Stomach (tissue), 9 donors: Measurements from ENCODE around the gene DYNC1H1. TPM values are rescaled to one million over a fixed set of nuclear protein-coding genes. Genes with fewer than 3 reads are reported as not detected.
A peak's percentile ranks its signal among the peaks of the same experiment; 100 is the strongest.

ENCODE experiments used
- DNase-seq, 2 donors: peaks; one replicate each; pipeline versions ENCODE4 v3.0.0 to v3.0.0-alpha.2; 2013 to 2019
- H3K27ac ChIP-seq, 5 donors: fragments of 200-600 bp in 4 of 5; sonication (generic) in 4 of 5; one replicate each; pipeline ENCODE4 v1.5.1; 2013 to 2019; ENCODE audit warnings: mild to moderate bottlenecking in 1 of 5, moderate library complexity in 1 of 5
- H3K27me3 ChIP-seq, 3 donors: fragments of 200-600 bp; sonication (generic); one replicate each; pipeline ENCODE4 v1.5.1; 2017 to 2019; ENCODE audit warnings: mixed run types in 1 of 3
- H3K36me3 ChIP-seq, 4 donors: fragments of 200-600 bp; sonication (generic); 1 replicate in 3 of 4; 2 replicates in 1 of 4; pipeline ENCODE4 v1.5.1; 2016 to 2019
- H3K4me1 ChIP-seq, 4 donors: fragments of 200-600 bp; sonication (generic); one replicate each; pipeline ENCODE4 v1.5.1; 2016 to 2019
- H3K4me3 ChIP-seq, 4 donors: fragments of 200-600 bp; sonication (generic) in 3 of 4; one replicate each; pipeline ENCODE4 v1.5.1; 2016 to 2019; ENCODE audit warnings: mild to moderate bottlenecking in 1 of 4
- H3K9me3 ChIP-seq, 4 donors: fragments of 200-600 bp; sonication (generic); one replicate each; pipeline ENCODE4 v1.5.1; 2016 to 2019
- EP300 ChIP-seq: sonication (generic); formaldehyde crosslinking; IDR thresholded peaks from one replicate; pipeline ENCODE4 v1.6.1; 2017; ENCODE audit warnings: antibody characterized with exemption
- POLR2A ChIP-seq, 4 donors: fragments of 450-650 bp; IDR thresholded peaks; one replicate each; pipeline ENCODE4 v1.6.1; 2016; ENCODE audit warnings: antibody characterized with exemption in 4 of 4, control low read depth in 2 of 4, mild to moderate bottlenecking in 1 of 4, moderate library complexity in 1 of 4
- POLR2AphosphoS5 ChIP-seq, 3 donors: sonication (generic); formaldehyde crosslinking; IDR thresholded peaks; one replicate each; pipeline ENCODE4 v1.6.1; 2016; ENCODE audit warnings: antibody characterized with exemption in 3 of 3
- WGBS, 5 donors: extraction: QIAGEN DNeasy Blood & Tissue Kit in 3 of 5; methylation state at CpG; one replicate each; pipeline versions ENCODE4 v1.1.5 to v1.1.7; 2013 to 2018; 5-methylcytosine and 5-hydroxymethylcytosine counted together
- intact Hi-C: fragments of 100-400 bp; cut with DNase I; formaldehyde crosslinking; loops from one replicate; pipeline ENCODE4 v1.15.1; 2023; ENCODE audit warnings: low total_unique reads
- polyA plus RNA-seq, 3 donors: library from polyadenylated mRNA; stranded (reverse); fragments of 200-250 nt; gene quantifications; one replicate each; pipeline ENCODE4 v1.2.3, GENCODE V29; 2013
- total RNA-seq, 5 donors: library from RNA; depleted of rRNA; stranded (reverse); fragments of >200 nt; gene quantifications; one replicate each; pipeline versions ENCODE4 v1.1.0 to v1.2.3, GENCODE V29; 2014 to 2016
- TF ChIP-seq, protein P1 (sequence below), 7 experiments: fragments of 450-650 bp in 4 of 7; fragments of 200-600 bp in 3 of 7; sonication (generic) in 3 of 7; IDR thresholded peaks; one replicate each; pipeline ENCODE4 v1.5.1; 2016 to 2019; ENCODE audit warnings: antibody characterized with exemption in 7 of 7, control low read depth in 2 of 7, mild to moderate bottlenecking in 1 of 7
- donor health status: healthy with polysubstance abuse.
- donor health status: Bipolar disorder and iron deficiency.
- donor health status: healthy.

Gene DYNC1H1
- total and polyA plus RNA-seq, 8 donors: 52.9 to 651 (median 332) TPM

- Histone ChIP-seq H3K27ac (no peak overlapping the region), H3K4me1 (peaks cover 23 to 53% (median 35%) of the 10 kb centered on the region in 4 donors), H3K9me3 (no peaks in the 10 kb centered on the region), H3K36me3 (peaks cover 0 to 6% (median 0%) of the 10 kb centered on the region in 4 donors), H3K27me3 (no peaks in the 10 kb centered on the region), H3K4me3 (no peak overlapping the region)
- 24 to 46% (median 31%) methylated on average over 12 to 19 of the region's 19 CpGs for WGBS, 5 donors
- peak; percentile 82 to 95 for DNase-seq
- no peak for TF ChIP-seq POLR2A (IDR thresholded peaks at IDR 0.05)
- TF ChIP-seq EP300: no peak
- TF ChIP-seq POLR2AphosphoS5 (IDR thresholded peaks at IDR 0.05): peak in 1 of 3 donors; percentile 60
- TF ChIP-seq, protein P1, sequence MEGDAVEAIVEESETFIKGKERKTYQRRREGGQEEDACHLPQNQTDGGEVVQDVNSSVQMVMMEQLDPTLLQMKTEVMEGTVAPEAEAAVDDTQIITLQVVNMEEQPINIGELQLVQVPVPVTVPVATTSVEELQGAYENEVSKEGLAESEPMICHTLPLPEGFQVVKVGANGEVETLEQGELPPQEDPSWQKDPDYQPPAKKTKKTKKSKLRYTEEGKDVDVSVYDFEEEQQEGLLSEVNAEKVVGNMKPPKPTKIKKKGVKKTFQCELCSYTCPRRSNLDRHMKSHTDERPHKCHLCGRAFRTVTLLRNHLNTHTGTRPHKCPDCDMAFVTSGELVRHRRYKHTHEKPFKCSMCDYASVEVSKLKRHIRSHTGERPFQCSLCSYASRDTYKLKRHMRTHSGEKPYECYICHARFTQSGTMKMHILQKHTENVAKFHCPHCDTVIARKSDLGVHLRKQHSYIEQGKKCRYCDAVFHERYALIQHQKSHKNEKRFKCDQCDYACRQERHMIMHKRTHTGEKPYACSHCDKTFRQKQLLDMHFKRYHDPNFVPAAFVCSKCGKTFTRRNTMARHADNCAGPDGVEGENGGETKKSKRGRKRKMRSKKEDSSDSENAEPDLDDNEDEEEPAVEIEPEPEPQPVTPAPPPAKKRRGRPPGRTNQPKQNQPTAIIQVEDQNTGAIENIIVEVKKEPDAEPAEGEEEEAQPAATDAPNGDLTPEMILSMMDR (IDR thresholded peaks at IDR 0.05): peak in 5 of 7 experiments; percentile 75 to 86 (median 85)
- intact Hi-C loops: no loop called here
Measured at GRCh38 chr14:101961011-101961721, 3.2 kb upstream of the DYNC1H1 start.

- no peak for DNase-seq
- intact Hi-C loops: no loop called here
Measured at GRCh38 chr14:101961746-101962502, 2.4 kb upstream of the DYNC1H1 start.

DNA sequence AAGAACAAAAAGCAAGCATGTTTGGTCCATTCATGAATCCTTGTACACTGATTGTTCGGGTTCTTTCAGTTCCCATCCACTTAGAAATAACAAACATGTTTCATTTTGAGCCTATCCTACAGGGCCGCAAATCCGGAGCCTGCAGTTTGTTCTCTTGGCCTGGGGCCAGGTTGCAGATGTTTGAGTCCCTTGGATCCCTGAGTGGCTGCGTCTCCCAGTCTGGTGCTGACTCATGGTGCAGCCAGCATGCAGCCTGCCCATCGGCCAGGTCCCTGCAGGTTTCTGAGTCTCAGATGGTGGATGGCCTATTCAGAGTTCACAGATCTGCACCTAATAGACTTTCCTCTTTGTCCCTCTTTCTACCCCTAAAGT, 1.9 kb upstream of the DYNC1H1 start:
- H3K4me3 ChIP-seq: no peak overlapping the region
- no peaks in the 10 kb centered on the region for H3K9me3 ChIP-seq
- H3K4me1 ChIP-seq: peaks cover 28 to 66% (median 46%) of the 10 kb centered on the region in 4 donors
- no peaks in the 10 kb centered on the region for H3K36me3 ChIP-seq
- DNase-seq: peak; percentile 74 to 84
- H3K27me3 ChIP-seq: no peaks in the 10 kb centered on the region
- H3K27ac ChIP-seq: peak overlapping the region in 4 of 5 donors; percentile 50 to 97 (median 82)
- TF ChIP-seq POLR2AphosphoS5 (IDR thresholded peaks at IDR 0.05) (no peak), EP300 (no peak), POLR2A (IDR thresholded peaks at IDR 0.05) (no peak)
- TF ChIP-seq, protein P1 (IDR thresholded peaks at IDR 0.05): no peak
- intact Hi-C loops: no loop called here
- 24 to 45% (median 37%) methylated on average over 5 of the region's 5 CpGs for WGBS, 5 donors

More at GRCh38 chr14:101961746-101962502, 2.4 kb upstream of the DYNC1H1 start:
- Histone ChIP-seq H3K27me3 (no peaks in the 10 kb centered on the region), H3K4me1 (peaks cover 27 to 60% (median 42%) of the 10 kb centered on the region in 4 donors), H3K36me3 (no peaks in the 10 kb centered on the region), H3K9me3 (no peaks in the 10 kb centered on the region), H3K4me3 (no peak overlapping the region), H3K27ac (peak overlapping the region in 4 of 5 donors; percentile 50 to 97 (median 82))
- 73 to 81% (median 79%) methylated on average over 9 of the region's 9 CpGs for WGBS, 5 donors
- TF ChIP-seq EP300 (no peak), POLR2AphosphoS5 (IDR thresholded peaks at IDR 0.05) (no peak), POLR2A (IDR thresholded peaks at IDR 0.05) (no peak)
- TF ChIP-seq, protein P1 (IDR thresholded peaks at IDR 0.05): no peak

- peak overlapping the region in 3 of 5 donors; percentile 50 to 97 (median 96) for H3K27ac ChIP-seq
Measured at GRCh38 chr14:101963052-101963451, 1.3 kb upstream of the DYNC1H1 start.

More at GRCh38 chr14:101963052-101963451, 1.3 kb upstream of the DYNC1H1 start:
- Histone ChIP-seq H3K4me1 (peaks cover 34 to 72% (median 51%) of the 10 kb centered on the region in 4 donors), H3K36me3 (no peaks in the 10 kb centered on the region), H3K27me3 (no peaks in the 10 kb centered on the region), H3K4me3 (no peak overlapping the region), H3K9me3 (no peaks in the 10 kb centered on the region)
- intact Hi-C loops: no loop called here
- 83 to 91% (median 85%) methylated on average over 5 of the region's 5 CpGs for WGBS, 5 donors
- TF ChIP-seq POLR2AphosphoS5 (IDR thresholded peaks at IDR 0.05) (no peak), EP300 (no peak), POLR2A (IDR thresholded peaks at IDR 0.05) (no peak)
- TF ChIP-seq, protein P1 (IDR thresholded peaks at IDR 0.05): no peak
- DNase-seq: no peak
